ENCODE results near the gene PAM.

DNA sequence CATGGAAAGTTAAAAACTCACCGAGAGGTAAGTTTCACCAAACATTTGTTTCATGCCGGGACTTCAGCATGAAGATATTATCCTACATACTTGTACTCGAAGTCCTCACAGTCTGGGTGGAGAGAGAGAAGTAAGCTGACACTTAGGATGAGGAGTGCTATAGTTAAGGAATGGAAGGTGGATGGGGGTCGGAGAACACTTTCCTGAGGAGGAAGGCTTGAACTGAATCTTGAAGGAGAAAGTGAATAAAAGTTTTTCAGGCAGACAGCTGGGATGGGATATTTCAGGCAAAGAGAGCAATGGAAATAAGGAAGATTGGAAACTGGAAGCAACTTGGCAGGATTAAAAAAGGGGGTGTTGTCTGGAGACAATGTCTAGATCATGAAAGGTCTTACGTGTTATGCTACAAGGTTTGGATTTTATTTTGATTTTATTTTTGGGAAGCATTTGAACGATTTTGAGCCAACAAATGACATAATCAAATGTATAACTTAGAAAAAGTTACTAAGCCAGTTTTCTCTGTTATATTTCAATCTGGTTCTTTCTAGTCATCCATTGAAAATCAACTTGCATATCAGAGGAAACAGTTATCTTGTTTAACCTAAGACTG, 167.1 kb downstream of the PAM start:
- TF ChIP-seq, protein P1, sequence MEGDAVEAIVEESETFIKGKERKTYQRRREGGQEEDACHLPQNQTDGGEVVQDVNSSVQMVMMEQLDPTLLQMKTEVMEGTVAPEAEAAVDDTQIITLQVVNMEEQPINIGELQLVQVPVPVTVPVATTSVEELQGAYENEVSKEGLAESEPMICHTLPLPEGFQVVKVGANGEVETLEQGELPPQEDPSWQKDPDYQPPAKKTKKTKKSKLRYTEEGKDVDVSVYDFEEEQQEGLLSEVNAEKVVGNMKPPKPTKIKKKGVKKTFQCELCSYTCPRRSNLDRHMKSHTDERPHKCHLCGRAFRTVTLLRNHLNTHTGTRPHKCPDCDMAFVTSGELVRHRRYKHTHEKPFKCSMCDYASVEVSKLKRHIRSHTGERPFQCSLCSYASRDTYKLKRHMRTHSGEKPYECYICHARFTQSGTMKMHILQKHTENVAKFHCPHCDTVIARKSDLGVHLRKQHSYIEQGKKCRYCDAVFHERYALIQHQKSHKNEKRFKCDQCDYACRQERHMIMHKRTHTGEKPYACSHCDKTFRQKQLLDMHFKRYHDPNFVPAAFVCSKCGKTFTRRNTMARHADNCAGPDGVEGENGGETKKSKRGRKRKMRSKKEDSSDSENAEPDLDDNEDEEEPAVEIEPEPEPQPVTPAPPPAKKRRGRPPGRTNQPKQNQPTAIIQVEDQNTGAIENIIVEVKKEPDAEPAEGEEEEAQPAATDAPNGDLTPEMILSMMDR (IDR thresholded peaks at IDR 0.05; ENCODE audit: low read length): no peak
- TF ChIP-seq EZH2 (optimal IDR thresholded peaks at IDR 0.05; ENCODE audit: low read depth, low read length): no peak

All from MM.1S (cell line).